OCI-LY3 (cell line): ENCODE results near the gene RGS1.

ENCODE experiments used
- H2AFZ ChIP-seq: fragments of 200-600, 300-600 bp; shearing (Covaris generic); 2 replicates; pipeline ENCODE4 v1.6.0; 2014; ENCODE audit warnings: antibody characterized with exemption, low read depth, low read length
- H3K27ac ChIP-seq: fragments of 200-600, 300-600 bp; sonication (generic); 2 replicates; pipeline ENCODE4 v1.5.1; 2014; ENCODE audit warnings: mild to moderate bottlenecking, low read length, moderate library complexity, mixed read lengths
- H3K27me3 ChIP-seq: fragments of 200-600, 300-600 bp; sonication (generic); 2 replicates; pipeline ENCODE4 v1.6.1; 2014; ENCODE audit warnings: low read depth, low read length, mixed read lengths
- H3K36me3 ChIP-seq: fragments of 200-600, 300-600 bp; sonication (generic); replicated peaks from 2 replicates; pipeline ENCODE3; 2014; ENCODE audit warnings: low read depth, low read length, mixed read lengths
- H3K4me1 ChIP-seq: fragments of 300-600, 200-600 bp; sonication (generic); 2 replicates; pipeline ENCODE4 v1.6.1; 2014; ENCODE audit warnings: low read length, mixed read lengths
- H3K4me2 ChIP-seq: fragments of 200-600, 300-600 bp; sonication (generic); 2 replicates; pipeline ENCODE4 v1.6.1; 2014; ENCODE audit warnings: low read length, mixed read lengths
- H3K4me3 ChIP-seq: fragments of 300-600, 200-600 bp; sonication (generic); 2 replicates; pipeline ENCODE4 v1.5.1; 2014; ENCODE audit warnings: antibody characterized with exemption, mild to moderate bottlenecking, low read length, moderate library complexity
- H3K79me2 ChIP-seq: fragments of 300-600, 200-600 bp; shearing (Covaris generic); 2 replicates; pipeline ENCODE4 v1.6.1; 2014; ENCODE audit warnings: mild to moderate bottlenecking, low read length, mixed read lengths
- H3K9ac ChIP-seq: fragments of 300-600, 200-600 bp; shearing (Covaris generic); 2 replicates; pipeline ENCODE4 v1.6.0; 2014; ENCODE audit warnings: mild to moderate bottlenecking, low read length, moderate library complexity
- H3K9me3 ChIP-seq: fragments of 200-600, 300-600 bp; shearing (Covaris generic); 2 replicates; pipeline ENCODE4 v1.6.1; 2014; ENCODE audit warnings: low read length, mixed read lengths; ENCODE audit not compliant: insufficient read depth
- H4K20me1 ChIP-seq: fragments of 200-600, 300-600 bp; sonication (generic); 2 replicates; pipeline ENCODE4 v1.6.1; 2016; ENCODE audit warnings: low read length, mixed read lengths; ENCODE audit not compliant: insufficient read depth
- CTCF ChIP-seq: fragments of 200-600, 300-600 bp; sonication (generic); IDR thresholded peaks from 2 replicates; pipeline ENCODE4 v1.5.1; 2014; ENCODE audit warnings: antibody characterized with exemption, low read length, low read depth
- EZH2phosphoT487 ChIP-seq: fragments of 200-600 bp; shearing (Covaris generic); IDR thresholded peaks from 2 replicates; pipeline ENCODE4 v1.6.1; 2018; ENCODE audit warnings: antibody characterized with exemption, mixed run types, low read depth

The RGS1 gene

GRCh38 chr1:192629612-192630011 lies 54.0 kb downstream of the RGS1 start:
- Histone ChIP-seq H3K4me2 (peak overlapping the region; percentile 83), H4K20me1 (no peaks in the 10 kb centered on the region), H3K9me3 (no peaks in the 10 kb centered on the region), H3K4me1 (peaks cover 93% of the 10 kb centered on the region), H3K9ac (peak overlapping the region; percentile 72), H2AFZ (no peak overlapping the region), H3K27me3 (no peaks in the 10 kb centered on the region), H3K4me3 (peak overlapping the region; percentile 68), H3K79me2 (peaks cover 74% of the 10 kb centered on the region), H3K36me3 (peaks cover 9% of the 10 kb centered on the region), H3K27ac (peak overlapping the region; percentile 96)
- TF ChIP-seq CTCF = no peak
- TF ChIP-seq EZH2phosphoT487 = no peak
